Coronary artery (tissue), 2 donors: ENCODE results near the gene PTPRH.
"Not testable (repeated sequence)": the region's sequence is repeated elsewhere in the genome, so short reads cannot be mapped to it uniquely, and the experiment has no call there.

Experiments
- DNase-seq: peaks from one replicate; pipeline ENCODE4 v3.0.0-alpha.2; 2017; ENCODE audit warnings: low spot score
- H3K27ac ChIP-seq, 2 donors: fragments of 200-600 bp; sonication (generic); one replicate each; pipeline ENCODE4 v1.5.1; 2016 to 2019
- H3K4me3 ChIP-seq: fragments of 200-600 bp; sonication (generic); 2 replicates; pipeline ENCODE4 v1.5.1; 2016; ENCODE audit warnings: mild to moderate bottlenecking, moderate library complexity
- CTCF ChIP-seq: fragments of 200-600 bp; sonication (generic); IDR thresholded peaks from one replicate; pipeline ENCODE4 v1.5.1; 2019; ENCODE audit warnings: antibody characterized with exemption

The PTPRH gene

DNA sequence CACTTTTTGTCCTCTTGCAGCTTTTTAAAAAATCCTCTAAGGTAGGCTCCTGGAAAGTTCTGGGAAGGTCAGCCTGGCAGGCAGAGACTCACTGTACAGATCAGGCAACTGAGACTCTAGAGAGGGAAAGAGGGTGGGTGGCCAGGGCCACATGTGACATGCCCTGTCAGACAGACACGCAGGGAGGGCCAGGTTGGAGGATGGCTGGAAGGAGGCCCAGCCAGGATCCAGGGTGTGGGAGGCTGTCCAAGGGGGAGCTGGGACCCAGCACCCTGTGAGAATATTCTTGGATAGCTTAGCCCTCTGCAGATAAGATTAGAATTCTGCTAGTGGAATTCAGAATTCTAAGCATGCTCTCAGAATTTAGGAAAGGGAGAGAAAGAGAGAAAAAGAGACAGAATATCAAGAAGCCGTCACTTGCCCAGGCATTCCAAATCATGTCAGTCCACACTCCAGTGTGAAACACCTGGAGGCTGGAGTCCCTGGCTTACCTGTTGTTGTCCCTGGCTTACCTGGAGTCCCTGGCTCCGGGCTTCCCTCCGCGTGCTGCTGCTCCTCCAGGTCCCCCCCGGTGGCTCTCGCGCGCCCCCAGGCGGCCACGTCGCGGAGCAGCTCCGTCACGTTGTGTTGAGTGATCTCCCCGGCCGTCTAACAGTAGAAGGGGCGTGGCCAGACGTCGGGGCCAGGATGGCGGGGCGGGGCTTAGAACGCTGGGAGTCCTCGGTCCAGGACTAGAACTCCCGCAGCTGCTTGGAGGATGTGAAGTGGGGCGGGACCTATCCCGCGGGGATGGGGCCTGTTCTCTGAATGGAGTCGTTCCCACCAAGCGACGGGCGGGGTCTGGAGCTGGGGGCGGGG lies 48.9 kb downstream of the PTPRH start:
- H3K4me3 ChIP-seq = peak overlapping the region; percentile 44
- no peak overlapping the region for H3K27ac ChIP-seq
- DNase-seq = no peak
- peak; percentile 39 for TF ChIP-seq CTCF

DNA sequence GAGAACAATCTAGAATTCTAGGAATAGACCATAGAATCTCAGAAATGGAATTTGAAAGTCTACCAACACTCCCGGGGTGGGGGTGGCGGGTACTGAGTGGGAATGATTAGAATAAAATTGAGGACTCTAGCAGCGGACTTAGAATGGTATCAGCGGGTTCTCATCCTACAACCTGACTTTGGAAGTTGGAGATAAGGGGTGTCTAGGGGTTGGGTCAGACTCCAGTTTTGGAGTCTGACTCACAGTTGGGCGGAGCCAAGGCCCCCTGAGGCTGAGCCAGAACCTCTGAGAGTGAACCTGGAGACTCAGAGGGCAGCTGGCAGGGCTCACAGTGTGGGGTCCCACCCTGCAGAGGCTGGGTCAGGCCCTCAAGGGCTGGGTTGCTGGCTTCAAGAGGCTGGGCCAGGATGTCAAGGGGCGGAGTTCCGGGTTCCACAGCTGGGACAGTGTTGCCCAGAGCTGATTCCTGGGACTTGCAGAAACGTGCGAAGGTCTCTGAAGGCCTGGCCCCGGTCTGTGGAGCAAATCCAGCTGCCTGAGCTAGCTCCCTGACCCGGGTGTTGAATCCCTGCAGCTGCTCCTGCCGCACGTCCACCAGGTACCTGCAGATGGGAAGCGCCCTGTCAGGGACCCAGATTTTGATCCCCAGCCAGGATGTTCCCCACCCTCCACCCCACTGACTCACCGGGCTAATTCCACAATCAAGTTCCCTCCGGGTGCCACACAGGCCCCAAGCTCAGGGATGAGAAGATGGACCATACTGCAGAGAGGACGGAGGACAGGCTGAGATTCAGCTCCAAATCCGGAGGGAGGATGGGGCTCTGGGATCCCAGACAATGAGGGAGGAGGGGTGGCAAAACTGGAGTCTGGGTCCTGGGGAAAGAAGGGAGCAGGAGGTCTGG lies 50.2 kb downstream of the PTPRH start:
- H3K4me3 ChIP-seq = no peak overlapping the region
- H3K27ac ChIP-seq = no peak overlapping the region
- DNase-seq = no peak
- no peak for TF ChIP-seq CTCF

GRCh38 chr19:55158423-55158822 lies 50.9 kb downstream of the PTPRH start:
- no peak for DNase-seq
- TF ChIP-seq CTCF = no peak
- Histone ChIP-seq H3K27ac (no peak overlapping the region), H3K4me3 (no peak overlapping the region)

DNA sequence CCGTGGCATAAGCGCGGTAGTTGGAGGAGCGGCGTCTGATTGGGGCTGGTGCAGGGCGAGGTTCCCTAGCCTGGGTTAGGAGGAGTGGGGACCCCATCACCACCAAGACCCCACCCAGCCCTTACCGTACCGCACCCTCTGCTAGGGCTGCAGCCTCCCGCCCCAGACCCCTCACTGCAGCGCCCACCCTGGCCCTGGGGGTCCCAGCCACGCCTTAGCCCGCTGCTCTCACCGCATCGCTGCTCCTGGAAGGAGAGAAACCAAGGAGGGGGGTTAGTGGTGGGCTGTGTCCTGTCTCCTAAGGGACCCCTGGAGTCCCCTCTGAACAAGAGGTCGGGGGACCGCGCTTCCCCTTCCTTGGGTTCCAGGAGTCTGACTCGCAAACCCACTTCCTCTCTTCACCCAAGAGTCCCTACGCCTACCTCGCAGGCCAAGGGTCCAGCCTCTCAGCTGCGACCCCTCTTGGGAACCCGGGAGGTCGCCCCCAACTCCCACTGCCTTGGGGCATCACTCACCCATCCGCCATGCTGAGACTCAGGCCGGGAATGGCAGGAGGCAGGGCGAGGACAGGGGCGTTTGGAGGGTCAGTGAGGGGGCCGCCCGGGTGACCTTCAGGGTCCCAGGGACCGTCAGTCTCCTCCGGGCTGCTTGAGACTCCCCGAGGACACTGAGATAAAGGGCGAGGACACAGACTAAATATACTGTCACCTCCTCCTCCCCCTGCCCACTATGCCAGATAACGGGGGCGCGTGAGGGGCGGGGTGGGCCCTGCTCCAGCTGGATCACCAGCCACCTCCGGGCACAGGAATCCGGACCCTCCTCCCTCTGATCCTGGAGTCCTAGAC lies 52.0 kb downstream of the PTPRH start, which contains the start of gene TNNI3:
TSS of gene TNNI3 (minus strand) at position 669 of the 845 bp plus-strand sequence. CDS start at position 526, 143 bp downstream.
- Histone ChIP-seq H3K4me3 (no peak within 1 kb of the TSS), H3K27ac (no peak within 1 kb of the TSS)
- DNase-seq = no peak
- no peak for TF ChIP-seq CTCF

DNA sequence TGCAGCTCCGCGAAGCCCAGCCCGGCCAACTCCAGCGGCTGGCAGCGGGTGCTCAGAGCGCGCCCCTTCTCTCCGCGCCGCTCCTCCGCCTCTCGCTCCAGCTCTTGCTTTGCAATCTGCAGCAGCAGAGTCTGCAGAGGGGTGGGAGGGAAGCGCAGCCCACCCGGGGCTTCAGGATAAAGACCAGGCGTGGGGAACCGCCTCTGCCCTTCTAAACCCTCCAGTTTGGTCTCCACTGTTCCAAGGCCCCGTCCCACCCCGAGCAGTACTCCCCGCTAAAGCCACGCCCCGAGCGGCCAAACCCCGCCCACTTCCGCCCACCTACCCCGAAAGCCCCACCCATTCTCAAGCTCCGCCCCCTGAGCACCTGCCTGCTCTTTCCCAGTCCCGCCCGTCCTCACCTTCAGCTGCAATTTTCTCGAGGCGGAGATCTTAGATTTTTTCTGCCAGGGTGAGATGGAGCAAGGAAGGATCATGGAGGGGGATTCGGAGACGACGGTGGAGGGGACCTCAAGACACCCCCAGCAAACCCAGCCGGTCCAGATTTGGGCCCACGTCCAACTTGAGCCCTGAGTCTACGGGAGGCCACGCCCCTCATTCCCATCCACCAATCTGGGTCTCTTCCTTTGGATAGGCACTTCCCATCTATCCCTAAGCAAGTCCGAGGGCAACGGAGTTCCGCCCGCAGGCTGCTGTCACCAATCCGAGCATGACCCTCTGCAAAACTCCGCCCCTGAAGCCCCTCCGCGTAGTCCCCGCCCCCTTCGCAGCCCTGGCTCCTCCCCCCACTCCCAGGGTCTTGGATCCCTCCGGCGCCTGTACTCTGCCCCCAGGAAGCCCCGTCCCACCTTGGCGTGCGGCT lies 52.9 kb downstream of the PTPRH start:
- no peak for TF ChIP-seq CTCF
- no peak for DNase-seq
- no peak overlapping the region for H3K27ac ChIP-seq
- H3K4me3 ChIP-seq = no peak overlapping the region

DNA sequence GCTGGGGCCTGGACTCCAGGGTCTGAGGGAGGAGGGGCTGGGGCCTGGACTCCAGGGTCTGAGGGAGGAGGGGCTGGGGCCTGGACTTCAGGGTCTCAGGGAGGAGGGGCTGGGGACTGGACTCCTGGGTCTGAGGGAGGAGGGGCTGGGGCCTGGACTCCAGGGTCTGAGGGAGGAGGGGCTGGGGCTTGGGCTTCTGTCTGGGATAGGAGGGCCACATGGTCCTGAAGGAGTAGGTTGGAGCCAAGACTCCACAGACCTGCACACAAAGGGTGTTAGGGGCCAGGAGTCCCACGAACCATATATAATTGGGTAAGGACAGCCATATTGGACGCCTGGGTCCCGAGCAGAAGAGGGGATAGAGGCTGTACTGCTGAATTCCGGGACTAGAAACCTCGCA lies 53.5 kb downstream of the PTPRH start:
- not testable (repeated sequence) for DNase-seq, H3K4me3 ChIP-seq, H3K27ac ChIP-seq
